SHP77 (cell line): Measurements from ENCODE around the gene ATIC.
"Not testable (repeated sequence)": the region's sequence is repeated elsewhere in the genome, so short reads cannot be mapped to it uniquely, and the experiment has no call there.

ENCODE experiments used
- DNase-seq, 2 experiments: peaks; one replicate each; lab custom pipeline; 2025; lab: John Stamatoyannopoulos, UW

Gene ATIC

DNA sequence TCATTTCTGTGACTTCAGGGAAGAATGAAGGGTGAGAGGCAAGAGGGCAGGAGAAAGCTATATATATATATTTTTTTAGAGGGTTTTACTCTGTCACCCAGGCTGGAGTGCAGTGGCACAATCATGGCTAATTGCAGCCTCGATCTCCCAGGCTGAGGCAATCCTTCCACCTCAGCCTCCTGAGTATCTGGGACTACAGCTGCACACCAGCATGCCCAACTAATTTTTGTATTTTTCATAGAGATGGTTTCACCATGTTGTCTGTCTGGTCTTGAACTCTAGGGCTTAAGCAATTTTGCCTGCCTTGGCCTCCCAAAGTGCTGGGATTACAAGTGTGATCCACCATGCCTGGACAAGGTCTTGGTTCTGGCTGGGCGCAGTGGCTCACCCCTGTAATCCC, 3.4 kb downstream of the ATIC start:
- DNase-seq = no peak

GRCh38 chr2:215316336-215316735, 4.5 kb downstream of the ATIC start:
- DNase-seq = no peak

- no peak for DNase-seq
These were observed 7.6 kb downstream of the ATIC start for GRCh38 chr2:215319500-215319899.

DNA sequence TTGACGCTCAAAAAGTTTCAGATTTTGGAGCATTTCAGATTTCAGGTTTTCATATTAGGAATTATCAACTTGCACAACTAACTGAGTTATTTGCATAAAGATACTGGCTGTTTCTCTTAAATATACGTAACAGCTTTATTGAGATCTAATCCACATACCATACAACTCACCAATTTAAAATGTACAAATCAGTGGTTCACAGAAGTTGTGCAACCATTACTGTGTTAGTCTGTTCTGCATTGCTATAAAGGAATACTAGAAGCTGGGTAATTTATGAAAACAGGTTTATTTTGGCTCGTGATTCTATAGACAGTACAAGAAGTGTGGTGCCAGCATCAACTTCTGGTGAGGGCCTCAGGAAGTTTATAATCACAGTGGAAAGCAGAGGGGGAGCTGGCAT, 8.2 kb downstream of the ATIC start:
- DNase-seq = no peak

- no peak for DNase-seq
These were observed 8.8 kb downstream of the ATIC start for GRCh38 chr2:215320679-215321078.

- DNase-seq = no peak
These were observed 13.0 kb downstream of the ATIC start for GRCh38 chr2:215324811-215325210.

DNA sequence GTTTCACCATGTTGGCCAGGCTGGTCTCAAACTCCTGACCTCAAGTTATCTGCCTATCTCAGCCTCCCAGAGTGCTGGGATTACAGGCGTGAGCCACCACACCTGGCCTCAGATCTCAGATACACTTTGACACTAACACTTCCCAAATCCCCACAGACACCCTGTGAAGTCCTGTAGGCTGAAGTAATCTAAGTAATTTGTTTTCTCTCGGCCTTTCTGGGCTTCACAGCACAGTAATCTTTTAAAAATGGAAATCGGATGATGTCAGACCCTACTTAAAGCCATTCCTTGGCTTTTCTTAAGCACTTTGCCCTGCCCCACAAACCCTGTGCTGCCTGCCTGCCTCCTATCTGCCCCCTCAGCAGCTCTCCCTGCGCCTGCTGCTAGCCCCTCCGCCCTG, 16.2 kb downstream of the ATIC start:
- DNase-seq = no peak

GRCh38 chr2:215332872-215333595, 21.2 kb downstream of the ATIC start:
- no peak for DNase-seq

DNA sequence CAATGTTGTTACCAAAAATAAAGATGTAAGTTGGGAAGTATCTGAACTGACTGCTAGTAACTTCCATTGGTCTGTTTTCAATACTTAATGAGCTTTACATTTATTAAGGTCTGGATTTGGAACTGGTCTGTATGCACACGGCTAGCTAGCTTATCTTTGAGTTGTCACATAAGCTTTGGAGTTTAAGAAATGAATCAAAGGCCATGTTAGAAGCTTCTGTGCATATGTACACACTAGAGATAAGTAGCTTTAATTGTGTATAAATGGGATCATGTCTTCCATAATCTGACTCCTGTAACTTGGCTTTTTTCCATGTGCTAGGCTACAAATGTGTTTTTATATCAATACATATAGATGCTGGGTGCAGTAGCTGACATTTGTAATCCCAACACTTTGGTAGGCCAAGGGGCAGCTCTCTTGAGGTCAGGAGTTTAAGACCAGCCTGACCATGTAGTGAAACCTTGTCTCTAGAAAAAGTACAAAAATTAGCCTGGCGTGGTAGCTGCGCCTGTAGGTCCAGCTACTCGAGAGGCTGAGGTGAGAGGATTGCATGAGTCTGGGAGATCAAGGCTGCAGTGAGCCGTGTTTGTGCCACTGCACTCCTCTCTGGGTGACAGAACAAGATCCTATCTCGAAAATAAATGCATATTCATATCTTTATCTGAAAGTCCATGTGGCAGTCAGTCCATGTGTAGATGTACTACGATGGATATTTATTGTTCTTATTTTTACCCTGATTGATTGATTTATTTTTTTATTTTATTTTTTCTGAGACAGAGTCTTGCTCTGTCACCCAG, 27.2 kb downstream of the ATIC start:
- no peak for DNase-seq

DNA sequence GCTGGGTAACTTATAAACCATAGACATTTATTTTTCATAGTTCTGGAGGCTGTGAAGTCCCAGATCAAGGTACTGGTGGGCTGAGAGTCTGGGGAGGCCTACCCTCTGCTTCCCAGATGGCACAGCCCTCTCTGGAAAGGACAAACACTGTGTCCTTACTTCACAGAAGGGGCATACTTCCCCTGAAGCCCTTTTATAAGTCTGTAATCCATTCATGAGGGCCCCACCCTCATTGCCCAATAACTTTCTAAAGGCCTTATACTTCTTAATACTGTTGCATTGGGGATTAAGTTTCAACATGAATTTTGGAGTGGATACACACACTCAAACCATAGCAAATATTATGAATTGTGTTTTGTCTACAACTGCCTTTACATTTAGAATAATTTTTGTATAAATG, 36.0 kb downstream of the ATIC start:
- DNase-seq = no peak

- DNase-seq = no peak
These were observed 40.7 kb downstream of the ATIC start for GRCh38 chr2:215352602-215353001.

DNA sequence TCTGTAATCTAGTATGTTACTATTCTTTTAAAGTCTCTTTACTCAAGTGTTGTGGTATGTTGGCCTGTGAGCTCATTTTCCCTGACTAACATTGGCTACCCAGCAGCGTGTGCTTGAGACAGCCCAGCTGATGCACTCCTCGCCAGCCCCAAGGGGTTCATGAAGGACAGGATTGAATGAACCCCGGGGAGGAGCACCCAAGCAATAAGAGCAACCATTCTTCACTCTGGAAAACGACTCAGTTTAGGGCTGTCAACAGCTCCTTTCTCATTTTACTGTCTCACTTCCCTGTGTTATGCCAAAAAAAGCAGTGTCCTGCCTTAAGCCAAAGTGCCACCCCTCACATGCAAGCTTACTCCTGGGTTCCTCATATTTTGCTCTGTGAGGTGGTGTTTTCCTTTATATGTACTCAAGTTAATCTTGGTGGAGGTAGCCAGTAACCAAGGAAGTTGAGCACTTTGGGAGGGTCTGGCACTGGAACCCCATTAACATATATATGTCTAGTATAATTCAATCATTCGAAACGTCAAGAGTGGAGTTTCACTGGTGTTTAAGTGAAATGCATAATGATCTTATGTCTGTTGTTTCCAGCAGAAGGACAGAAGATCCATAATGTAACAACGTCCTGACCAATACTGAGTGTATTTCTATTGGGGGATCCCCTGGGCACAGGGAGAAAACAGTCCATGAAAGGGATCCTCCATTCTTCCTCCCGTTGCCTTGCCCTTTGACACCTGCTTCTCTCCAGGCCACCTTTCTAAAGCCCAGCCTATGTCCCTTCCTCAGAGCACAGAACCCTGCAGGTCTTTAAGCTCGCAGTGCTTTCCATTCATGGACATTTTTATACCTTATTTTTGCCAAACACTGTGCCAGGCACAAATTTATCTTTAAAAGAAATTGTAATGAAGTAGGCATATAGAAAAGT, 43.2 kb downstream of the ATIC start:
- DNase-seq = no peak

DNA sequence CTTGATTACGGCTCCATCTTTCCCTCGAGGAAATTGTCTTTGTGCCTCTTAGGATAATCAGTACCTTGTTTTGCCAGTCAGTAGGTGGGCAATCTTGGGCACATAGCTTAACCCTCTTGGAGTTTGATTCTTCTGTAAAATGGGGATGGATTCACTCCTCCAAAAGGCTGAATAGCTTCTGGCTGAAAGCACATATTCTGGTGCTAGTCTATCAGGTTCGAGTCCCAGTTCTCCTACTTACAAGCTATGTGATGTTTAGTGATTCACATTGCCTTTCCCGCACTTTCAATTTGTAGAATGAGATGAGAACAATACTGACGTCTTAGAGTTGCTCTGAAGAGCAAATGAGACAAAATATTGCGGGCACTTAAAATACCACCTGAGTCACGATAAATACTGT, 43.9 kb downstream of the ATIC start:
- DNase-seq = no peak

DNA sequence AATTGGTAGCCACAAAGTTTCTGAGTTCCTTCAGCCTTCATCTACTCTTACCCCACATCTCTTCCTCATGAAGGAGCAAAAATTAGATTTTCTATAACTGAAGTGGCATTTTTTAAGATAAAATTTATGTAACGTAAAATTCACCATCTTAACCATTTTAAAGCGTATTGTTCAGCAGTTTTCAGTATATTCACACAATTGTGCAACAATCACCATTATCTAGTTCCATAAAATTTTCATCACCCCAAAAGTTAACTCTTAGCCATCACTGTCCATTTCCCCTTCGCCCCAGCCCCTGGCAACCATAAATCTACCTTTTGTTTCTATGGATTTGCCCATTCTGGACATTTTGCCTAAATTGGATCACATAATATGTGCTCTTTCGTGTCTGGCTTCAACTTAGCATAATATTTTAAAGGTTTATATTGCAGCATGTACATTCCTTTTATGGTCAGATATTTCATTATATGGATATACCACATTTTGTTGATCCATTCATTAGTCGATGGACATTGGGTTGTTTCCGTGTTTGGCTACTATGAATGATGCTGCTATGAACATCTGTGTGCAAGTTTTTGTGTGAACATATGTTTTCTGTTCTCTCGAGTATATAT, 44.6 kb downstream of the ATIC start:
- no peak for DNase-seq

- DNase-seq = no peak
These were observed 45.1 kb downstream of the ATIC start for GRCh38 chr2:215356948-215357461.

- DNase-seq = no peak
These were observed 45.8 kb downstream of the ATIC start for GRCh38 chr2:215357660-215358059.

DNA sequence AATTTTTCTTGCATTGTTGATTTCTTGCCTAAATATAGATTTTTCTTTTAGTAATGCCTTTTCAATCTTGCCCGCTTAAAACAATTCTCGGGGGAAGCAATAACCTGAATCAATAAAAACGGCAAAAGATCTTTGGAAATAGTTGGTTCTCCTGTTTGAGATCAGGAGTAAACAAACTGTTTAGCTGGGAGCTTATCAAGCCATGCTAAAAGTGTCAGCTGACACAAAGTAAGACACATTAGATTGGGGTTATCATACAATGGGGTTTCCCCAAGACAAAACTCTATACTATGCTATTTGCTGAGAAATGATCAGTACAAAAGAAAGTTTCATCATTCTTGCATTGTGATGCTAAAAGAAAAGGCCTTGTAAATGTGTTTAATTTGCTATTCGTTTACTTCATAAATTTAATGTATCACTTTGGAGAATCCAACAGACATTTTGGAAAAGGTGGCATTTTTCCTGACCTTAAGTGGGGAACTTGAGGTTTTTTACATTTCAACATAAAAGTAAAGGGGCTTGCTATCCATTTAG, 46.5 kb downstream of the ATIC start:
- DNase-seq = no peak

GRCh38 chr2:215358891-215359575, 47.2 kb downstream of the ATIC start:
- DNase-seq = no peak

GRCh38 chr2:215359576-215359922, 47.7 kb downstream of the ATIC start:
- DNase-seq = no peak

GRCh38 chr2:215360059-215360458, 48.2 kb downstream of the ATIC start:
- not testable (repeated sequence) for DNase-seq

DNA sequence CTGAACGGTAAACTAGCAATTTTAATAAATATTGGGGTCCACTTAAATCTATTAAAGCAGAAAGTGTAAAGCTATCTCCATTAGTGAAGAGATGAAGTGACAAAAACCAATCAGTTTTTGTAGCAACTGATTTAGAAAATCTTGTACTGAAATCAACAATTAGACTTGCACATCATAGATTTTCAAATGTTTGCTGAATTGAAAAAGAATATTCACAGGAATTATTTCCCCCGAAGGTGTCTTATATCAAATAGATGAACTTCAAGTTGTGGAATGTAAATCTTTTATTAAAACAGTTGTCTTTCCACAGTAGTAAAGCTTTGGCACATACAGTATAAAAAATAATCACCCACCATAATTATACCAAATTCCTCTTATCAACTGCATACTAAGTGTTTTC, 48.7 kb downstream of the ATIC start:
- no peak for DNase-seq
